Activated effector memory CD4-positive, alpha-beta T cell treated with anti-CD3 and anti-CD28 coated beads, Interleukin-2, amount 50 U/mL, for 16 hours (primary cell): Measurements from ENCODE around the gene IQSEC1.

Source experiments
- DNase-seq: peaks from one replicate; pipeline ENCODE4 v3.0.0-alpha.2; 2020

Gene IQSEC1

DNA sequence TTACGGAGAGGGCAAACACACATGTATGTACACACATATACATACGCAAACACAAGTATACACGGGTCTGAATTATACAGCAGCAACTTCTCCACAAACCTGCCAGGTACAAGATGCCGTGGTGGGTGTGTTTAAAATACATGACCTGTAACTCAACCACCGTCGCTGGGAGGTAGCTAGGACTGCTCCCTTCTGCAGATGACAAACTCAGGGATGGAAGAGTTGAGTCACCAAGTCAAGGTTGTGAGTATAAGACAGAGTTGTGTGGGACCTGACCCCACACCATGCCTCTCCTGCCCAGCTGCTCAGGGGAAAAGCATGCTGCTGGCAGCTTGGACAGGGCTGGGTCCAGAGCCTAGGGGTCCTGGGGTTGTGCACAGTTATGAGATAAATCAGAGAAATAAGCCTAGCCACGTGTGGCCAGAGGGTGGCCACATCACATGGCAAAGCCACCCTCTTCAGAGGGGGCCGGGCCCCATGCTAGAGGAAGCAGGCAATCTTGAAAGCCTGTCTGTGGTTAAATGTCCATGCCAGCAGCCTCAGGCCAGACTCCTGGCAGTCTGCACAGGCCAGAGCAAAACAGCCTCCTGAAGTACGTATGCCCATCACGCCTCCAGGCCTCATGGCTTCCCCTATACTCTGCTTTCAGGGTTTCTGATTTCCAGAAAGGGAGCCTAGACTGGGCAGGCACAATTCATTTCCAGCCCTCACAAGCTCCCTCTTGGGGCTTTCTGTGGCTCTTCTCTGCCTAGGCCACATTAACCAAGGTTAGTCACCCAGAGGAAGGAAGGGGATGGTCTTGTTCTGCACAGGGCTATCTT is 124.1 kb downstream of the IQSEC1 start:
- no peak for DNase-seq

DNA sequence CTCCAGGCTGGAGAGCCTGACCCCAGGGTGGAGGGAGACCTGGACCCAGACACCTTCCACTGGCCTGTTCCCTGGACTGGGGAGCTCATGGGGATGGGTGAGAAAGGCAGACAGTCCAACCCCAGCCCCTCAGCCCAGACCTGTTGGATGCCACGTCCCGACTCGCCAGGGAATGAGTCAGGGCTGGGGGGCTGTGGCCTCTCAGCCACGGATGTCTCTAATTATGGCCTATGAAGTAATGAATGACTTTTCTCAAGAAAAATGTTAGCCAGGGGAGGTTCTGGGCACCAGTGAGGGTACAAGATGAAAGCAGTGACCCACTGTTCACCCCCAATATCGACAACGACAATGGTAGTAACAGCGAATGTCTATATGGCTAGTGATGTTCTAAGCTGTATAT is 124.9 kb downstream of the IQSEC1 start:
- no peak for DNase-seq

GRCh38 chr3:12947504-12948369 is 125.5 kb downstream of the IQSEC1 start:
- DNase-seq = no peak

GRCh38 chr3:12946649-12947316 is 126.4 kb downstream of the IQSEC1 start:
- DNase-seq = no peak

DNA sequence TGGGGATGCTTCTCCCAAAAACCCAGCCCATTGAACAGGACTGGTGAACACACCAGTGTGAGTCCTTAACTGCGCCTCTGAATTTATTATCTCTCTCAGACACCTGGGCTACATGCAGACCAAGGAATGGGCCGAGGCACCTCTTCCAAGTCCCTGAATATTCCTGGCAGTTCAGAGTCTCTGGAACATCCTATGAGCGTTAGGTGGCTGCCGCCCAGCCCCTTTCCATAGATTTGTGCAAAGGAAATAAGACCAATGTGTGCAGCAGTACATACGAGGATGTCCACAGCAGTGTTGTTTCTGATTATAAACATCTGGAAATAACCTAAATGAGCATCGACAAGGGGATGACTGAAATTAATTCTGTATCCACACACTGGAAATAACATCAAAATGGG is 127.0 kb downstream of the IQSEC1 start:
- DNase-seq = no peak

GRCh38 chr3:12944849-12945248 is 128.4 kb downstream of the IQSEC1 start:
- no peak for DNase-seq

- no peak for DNase-seq
These were observed 128.8 kb downstream of the IQSEC1 start for GRCh38 chr3:12944413-12944812.

DNA sequence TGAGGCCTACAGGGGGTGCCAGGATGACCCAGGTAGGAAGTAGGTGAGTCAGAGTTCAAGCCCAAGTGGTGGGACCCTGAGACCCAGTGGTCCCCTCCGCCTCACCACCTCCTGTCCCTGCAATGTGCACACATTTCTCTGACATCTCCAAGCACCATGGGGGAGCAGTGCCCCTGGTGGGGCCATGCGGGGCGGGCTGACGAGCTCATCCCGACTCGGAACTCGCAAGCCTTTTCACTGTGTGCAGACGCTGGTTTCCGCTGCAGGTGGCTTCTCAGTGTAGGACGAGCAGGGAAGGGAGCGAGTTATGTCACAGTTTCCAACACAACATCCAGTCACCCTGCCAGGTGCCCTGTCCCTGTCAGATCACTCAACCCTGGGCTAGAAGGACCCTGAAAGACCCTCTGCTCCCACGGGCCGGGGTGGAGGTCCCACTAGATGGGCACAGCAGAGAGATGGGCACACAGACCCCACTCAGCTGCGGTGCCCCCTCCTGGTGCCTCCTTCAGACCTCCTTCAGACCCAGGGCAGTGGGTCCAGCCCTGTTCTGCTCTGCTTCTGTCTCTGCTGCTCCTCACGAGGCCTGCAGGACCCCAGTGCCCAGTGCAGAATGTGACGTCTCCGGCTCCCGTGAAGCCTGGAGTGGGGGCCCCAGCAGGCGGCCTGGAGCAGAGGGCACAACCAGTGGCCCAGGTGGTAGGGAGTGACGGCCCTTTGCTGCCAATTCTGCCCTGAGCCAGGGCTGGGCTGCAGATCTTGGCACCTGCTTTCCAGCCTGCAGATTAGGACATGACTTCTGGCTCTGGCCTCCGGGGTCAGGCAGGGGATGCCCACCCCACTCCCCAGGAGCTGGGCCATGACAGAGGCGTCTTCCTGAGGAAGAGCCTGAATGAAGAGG is 129.9 kb downstream of the IQSEC1 start:
- no peak for DNase-seq

DNA sequence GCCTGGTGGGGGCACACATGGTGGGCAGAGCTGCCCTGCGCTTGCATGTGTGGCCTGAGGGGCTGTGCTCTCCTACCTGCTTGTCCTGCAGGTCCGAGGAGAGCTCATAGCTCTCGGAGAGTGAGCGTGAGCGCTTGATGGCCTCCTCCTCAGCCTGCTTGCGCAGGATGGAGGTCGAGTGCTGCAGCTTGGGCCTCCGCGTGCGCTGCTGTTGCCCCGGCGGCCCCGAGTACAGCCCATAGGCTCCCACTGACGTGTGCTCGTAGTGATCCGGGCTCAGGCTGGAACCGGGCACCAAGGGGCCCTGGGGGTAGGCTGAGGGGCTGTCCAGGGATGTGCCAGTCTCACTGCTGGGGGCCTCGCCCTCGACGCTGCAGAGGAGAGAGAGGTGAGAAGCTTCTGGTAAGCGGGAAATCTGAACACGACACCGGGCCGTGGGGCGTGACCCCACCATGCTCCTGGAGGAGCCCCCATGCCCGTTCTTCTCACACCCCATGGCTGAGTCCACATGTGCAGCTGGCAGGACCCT is 131.7 kb downstream of the IQSEC1 start:
- DNase-seq = no peak

GRCh38 chr3:12940854-12941253 is 132.4 kb downstream of the IQSEC1 start:
- no peak for DNase-seq

- DNase-seq = no peak
These were observed 134.1 kb downstream of the IQSEC1 start for GRCh38 chr3:12939137-12939536.

GRCh38 chr3:12938258-12938711 is 134.9 kb downstream of the IQSEC1 start:
- DNase-seq = no peak

GRCh38 chr3:12935861-12936830 is 137.1 kb downstream of the IQSEC1 start:
- no peak for DNase-seq

DNA sequence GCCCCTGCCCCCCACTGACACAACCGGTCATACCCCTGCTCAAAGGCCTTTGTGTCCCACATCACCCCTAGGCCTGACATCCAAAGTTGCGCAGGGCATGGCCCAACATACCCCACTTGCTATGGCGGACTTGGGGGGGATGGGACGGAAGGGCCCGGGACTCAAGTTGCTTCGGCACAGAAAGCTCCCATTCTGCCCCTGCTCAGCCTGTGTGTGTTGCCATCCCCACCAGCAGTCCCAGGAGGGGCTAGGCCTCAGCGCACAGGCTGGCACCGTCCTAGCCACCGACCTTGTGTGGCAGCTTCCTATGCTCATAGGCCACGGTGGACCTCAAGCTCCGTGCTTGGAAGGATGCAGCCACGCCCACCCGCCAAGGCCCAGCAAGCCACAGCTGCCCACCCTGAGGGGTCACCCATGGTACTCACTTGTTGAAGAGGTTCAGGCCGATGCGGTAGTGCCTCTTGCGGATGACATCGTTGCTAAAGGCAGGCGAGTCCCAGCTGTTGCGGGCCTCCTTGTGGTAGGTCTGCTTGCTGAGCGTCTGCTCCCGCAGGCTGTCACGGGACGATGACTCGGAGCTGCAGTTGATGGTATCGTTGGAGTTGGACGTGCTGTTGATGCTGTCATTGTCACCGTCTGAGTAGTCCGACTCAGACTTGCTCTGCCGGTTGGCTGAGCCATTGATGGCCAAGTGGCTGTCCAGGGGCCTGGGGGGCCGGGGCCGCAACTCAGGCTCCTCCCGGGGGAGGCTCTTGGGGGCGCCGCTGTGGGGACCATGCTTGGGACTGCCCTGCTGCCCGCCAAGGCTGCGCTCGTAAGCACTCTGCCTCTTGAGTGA is 138.0 kb downstream of the IQSEC1 start:
- no peak for DNase-seq

- DNase-seq = no peak
These were observed 138.8 kb downstream of the IQSEC1 start for GRCh38 chr3:12934431-12934830.

DNA sequence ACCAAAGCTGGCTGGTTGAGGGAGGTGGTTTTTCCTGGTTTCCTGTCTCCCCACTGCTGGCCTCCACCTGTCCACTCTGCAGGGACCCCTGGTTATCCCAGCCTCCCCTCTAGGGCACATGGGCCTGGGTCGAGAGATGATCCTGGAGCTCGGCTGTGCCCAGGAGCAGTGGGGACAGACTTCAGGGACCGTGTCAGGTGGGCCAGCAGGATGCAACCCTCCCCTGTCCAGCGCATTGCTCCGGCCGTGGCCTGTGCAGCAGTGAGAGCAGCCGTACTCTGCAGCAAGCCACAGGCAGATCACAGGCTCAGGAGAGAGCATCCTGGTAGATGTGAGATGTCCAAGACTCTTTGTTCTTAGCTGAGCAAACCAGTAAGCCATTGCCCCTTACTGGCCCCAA is 139.3 kb downstream of the IQSEC1 start:
- DNase-seq = no peak

DNA sequence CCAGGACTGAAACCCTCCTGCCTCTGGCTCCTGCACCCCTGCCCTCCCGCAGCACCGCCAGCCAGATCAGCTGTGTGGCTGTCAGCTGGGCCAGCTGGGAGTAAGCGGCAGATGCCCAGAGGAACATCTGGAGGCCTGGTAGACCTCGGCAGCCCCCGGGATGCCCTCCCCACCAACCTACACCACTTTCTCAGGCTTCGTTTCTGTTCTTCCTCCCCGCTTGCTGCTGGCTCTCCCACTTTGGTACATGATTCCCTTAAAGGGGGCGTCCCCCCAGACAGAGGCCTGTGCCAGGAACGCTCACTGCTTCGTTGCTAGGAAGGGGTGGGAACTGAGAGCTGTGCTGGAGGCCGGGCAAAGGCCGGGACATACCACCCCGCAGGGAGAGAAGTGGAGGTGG is 140.5 kb downstream of the IQSEC1 start:
- no peak for DNase-seq

DNA sequence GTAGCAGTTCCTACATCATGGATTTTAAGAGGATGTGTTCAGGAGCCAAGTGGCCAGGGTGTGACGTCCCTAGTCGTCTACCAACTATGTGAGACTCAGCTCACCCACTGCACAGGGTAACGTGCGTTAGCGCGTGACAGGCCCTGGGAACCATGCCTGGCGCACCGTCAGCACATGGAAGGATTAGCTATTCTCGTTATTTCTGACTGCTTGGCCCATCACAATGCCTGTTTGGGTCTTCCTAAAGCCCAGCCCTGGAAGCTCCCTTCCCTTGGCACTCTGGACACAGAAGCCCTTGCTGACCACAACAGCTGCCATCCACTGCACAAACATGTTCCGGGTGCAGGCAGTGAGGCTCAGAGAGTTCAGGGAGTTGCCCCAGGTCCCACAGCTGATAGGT is 140.9 kb downstream of the IQSEC1 start:
- DNase-seq = no peak

DNA sequence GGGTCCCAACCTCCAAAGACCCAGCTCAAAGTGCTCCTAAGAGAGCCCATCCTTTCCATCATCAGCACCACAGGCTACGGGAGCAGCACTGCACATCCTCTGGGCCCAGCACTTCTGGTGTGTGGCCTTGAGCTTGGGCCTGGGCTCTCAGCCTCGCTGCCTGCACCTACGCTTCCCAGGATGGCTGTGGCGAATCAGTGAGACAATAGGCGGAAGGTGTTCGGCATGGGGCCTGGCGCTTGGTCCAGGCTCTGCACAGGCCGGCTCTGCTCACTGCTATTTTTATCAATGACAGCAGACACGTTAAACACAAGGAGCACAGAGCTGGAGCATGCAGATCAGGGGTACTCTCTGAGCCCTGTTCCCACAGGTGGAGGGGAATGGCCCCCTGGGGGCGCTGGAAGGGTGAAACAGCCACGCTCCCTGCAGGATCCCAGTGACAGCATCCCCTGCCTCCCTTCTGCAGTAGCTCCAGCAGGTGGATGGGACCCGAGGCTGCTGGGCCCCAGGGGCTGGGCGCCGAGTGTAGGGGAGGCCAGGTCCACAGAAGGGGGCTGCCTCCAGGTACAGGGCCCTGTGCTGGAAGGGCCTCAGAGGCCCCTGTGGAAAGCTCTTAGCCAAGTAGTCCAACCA is 141.8 kb downstream of the IQSEC1 start:
- DNase-seq = no peak
